HG02623 (cell line): ENCODE results near the gene CNIH1.

ENCODE experiments used
- ATAC-seq: cut with Tn5 transposase; IDR thresholded peaks from one replicate; pipeline ENCODE4 v1.9.1; 2021; ENCODE audit warnings: moderate library complexity; ENCODE audit not compliant: unreplicated experiment

CNIH1 gene

DNA sequence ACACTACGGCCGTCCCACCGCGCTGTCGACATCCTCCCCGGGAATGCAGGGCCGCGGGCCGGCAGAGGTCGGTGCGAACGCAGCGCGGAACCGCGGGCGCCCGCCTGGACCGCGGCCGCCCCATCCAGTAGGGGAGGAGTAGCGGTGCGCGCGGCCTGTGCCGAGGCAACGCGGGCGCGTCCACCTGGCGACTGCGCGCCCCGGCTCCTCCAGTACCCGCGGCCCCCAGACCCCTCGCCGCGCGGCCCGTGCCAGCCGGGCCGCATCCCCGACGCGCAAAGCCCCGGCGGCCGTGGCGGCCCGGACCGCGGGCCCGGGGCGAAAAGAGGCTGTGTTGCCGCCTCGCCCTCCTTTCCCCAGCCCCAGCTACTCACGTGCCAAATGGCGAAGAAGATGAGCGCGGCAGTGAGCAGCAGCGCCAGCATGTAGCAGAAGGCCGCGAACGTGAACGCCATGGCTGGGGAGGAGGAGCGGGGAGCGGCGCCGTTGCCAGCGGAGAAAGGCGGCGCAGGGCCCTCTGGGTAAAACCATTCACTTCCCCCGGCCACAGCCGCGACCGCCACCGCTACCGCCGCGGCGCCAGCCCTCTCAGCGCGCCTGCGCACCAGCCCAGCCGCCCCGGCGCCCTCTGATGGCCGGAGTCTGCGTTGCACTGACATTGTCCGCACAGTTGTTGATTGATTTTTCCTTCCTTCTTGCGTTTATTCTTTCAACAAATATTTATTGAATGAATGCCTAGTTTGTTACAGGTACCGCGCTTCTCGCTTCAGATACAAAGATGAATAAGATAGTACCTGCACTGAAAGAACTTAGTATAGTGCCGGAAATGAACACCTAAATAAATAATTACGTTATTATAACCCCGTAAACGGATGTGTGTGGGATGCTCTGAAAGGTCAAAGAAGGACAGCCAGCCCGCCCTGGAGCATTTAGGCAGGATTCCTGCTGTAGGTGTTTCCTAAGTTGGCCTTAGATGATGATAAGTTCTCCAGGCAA is at the start of gene CNIH1:
TSS of gene CNIH1 (minus strand) at position 502 of the 996 bp plus-strand sequence. CDS start at position 455, 47 bp downstream.
- ATAC-seq = peak; percentile 91

DNA sequence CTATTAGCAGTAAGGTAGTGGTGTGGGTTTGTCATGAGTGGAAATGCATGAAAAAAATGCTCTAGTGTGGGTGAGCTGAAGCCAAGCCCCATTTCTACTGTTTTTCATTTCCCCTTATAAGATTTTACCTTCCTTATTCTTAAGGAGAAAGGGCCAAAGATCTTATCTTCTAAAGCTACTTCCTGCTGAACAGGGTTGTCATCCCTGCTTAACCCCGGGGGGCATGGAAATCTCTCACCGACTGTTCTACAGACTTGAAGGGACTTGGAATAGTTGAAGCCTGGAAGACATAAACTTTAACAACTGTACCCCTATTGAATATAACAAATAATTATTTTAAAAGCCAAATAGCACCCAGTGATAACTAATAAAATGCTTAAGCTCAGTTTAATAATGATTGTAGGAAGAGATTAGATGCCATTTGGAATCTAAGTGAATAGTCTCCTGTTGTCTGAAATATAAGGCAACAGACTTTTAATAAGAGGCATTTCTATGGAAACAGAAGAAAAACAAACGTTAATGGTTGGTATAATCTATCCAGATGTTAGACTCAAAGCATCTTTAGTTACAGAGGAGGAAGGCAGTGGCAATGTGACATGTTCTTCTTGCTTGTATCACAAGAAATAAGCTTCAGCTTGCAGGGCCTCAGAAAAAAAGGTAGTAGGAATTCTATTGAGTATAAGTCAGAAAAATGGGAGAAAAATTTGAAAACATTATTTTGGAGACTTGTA is 49.4 kb upstream of the CNIH1 start:
- no peak for ATAC-seq

DNA sequence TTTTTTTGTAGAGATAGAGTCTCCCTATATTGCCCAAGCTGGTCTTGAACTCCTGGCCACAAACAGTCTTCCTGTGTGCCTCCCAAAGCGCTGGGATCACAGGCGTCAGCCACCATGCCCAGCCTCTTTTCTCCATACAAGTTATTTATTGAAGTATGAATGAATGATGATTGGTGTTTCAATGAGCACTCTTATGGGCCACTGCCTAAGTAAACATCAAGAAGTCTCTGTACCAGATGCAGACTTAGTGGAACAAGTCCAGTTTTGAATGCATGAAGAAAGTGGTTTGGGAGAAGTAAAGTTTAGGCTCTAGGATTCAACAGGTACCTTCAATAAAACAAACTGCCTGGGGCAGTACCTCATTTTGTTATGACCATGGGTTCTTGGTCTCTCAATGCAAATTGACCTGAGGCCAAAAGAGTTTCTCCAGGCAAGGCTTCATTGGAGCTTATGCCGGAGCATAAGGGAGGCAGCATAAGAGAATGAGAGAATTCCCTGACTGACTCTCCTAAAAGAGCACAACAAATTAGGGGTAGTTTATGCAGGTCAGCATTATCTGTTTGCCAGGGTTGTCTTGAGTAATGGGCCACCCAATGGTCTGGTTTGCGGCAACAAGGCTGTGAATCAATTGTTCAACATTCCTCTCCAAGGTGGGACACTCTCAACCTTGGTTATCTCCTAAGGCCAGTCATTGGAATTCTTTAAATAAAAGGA is 48.7 kb upstream of the CNIH1 start:
- ATAC-seq = no peak

GRCh38 chr14:54489318-54489683 is 48.1 kb upstream of the CNIH1 start:
- ATAC-seq = no peak

GRCh38 chr14:54488646-54489317 is 47.6 kb upstream of the CNIH1 start, which contains the start of gene GMFB:
TSS of gene GMFB (minus strand) at chr14:54488980. CDS start at chr14:54488927, 53 bp downstream.
- peak; percentile 91 for ATAC-seq

DNA sequence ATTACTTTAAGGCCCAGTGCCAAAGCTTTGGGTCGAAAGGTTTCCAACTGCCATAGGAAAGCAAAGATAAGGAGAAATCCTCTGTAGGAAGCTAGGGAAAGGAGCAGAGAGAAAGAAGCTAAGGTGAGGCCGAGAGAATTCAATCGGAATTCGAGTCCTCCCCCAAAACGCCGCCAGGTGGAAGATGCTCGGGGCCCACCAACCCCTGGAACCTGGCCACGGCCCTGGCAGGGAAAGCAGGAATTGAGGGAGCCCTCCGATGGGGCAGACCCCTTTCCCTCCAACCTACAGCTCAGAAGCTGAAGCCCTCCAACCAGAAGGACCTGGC is 47.1 kb upstream of the CNIH1 start:
- ATAC-seq = peak; percentile 12

DNA sequence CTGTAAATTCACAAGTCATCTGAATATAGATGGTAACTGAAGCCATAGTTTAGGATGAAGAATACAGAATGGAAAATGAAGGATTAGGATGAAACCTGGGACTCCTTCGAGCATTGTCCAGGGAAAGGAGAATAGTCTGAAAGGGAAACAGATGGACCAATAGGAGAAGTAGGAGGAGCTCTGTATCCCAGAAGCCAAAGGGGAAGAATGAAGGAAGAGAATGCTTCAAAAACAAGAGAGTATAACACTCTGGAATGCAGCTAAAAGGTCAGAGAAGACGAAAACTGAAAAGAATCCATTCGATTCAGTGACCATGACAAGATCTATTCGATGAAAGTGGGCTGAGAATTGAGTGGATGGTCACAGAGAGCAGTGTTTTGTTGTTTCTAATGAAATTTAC is 46.6 kb upstream of the CNIH1 start:
- no peak for ATAC-seq

GRCh38 chr14:54486685-54487084 is 45.5 kb upstream of the CNIH1 start:
- no peak for ATAC-seq

- ATAC-seq = no peak
Measured at GRCh38 chr14:54483846-54484245, 42.7 kb upstream of the CNIH1 start.

DNA sequence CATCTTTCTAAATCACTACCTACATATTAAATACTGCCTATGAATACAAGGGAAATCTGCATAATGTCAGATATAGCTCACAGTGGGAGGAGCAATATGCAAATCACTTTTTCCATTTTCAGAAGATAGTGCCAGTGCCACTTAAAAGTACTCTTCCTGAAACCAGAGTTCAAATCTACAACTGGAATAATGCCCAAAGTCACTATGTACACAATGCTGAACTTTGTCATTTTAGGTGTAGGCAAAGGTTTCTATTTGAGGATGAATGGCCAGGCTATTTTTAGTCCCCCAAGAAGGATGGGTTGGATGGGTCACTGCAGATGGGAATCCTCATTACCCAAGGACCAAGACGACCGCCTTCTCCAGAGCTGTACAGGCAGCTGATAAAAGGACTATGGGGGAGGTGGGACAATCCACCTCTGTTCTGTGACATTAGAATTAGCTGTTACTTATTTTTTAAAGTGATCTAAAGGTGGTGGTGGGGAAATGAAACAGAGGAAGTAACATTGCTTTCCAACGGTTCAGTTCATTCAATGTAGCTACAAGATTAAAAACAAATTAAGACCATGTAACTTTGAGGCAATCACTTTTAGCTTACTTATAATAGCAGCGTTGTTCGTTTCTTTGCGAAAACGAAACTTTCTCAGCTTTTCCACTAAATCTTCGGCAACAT is 42.0 kb upstream of the CNIH1 start:
- no peak for ATAC-seq

DNA sequence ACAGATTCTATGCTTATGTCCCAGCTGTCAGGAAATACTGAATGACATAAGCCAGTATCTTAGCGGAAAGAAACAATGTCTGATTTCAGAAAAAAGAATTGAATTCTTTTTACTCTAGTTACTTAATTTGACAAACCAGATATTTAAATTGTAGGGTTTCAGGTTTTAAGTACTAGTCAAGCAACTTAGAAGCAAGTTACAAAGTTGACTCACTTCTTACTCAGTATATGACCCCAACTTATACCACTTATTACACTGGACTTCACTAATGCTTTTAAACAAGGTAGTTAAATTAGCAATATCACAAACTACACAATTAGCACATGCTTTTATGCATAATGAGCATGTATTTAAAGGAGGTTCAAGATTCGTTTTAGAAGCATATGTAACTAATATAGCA is 40.5 kb upstream of the CNIH1 start:
- no peak for ATAC-seq

DNA sequence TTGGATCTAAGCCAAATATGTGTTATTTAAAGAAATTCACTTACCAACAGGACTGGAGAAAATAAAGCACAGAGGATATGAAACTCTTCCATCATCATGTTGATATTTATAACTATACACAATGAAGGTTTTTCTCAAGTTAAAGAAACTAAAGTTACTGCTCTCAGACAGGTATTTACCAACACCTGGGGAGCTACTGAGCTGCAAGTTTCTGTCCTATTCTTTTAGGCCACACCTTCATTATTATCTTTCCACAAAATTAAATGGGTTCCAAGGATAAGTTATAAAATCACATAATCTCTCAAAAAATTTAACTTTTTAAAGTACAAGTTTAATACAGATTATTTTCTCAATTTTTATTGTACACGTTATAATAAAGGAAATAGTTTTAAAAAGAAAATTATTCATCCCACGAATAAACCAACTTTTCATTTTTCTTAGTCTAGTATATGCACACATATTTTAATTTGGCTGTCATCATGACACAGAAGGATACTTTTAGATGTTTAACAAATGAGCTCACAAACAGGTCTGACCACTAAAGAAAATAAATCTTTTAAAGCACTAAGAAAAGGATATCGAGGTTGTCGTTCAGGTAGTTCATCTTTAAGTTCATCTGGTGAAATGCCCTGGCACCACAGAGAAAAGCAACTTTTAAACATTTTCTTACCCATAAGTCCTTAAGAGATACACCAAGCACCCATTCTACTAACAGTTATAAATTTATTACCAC is 39.8 kb upstream of the CNIH1 start:
- no peak for ATAC-seq

GRCh38 chr14:54478636-54479215 is 37.6 kb upstream of the CNIH1 start:
- ATAC-seq = no peak

GRCh38 chr14:54475911-54476310 is 34.7 kb upstream of the CNIH1 start:
- no peak for ATAC-seq

GRCh38 chr14:54475187-54475899 is 34.2 kb upstream of the CNIH1 start:
- ATAC-seq = no peak

DNA sequence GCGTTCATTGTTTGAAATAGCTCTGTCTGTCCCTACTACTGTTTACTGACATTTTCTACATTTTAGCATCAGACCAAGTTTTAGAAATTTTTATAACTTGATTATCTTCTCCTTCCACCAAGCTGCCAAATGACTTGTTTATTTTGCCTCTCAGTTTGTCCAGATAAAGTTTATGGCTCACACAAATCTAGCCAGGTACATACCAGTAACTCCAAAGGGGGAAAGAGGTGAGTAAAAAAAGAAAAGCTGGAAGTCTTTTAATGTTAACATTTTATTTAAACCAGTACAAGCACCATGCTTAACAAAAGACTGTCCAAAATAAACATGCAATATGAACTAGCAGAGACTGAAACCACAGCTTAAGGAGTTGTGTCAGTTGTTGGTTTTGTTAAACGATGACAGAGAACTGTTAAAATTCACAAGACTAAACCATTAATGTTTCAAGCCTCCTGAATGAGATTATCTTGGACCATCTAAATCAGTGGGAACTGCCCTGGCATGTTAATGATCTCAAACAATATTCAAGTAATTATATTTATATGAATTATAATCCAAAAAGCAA is 33.1 kb upstream of the CNIH1 start:
- ATAC-seq = no peak

GRCh38 chr14:54472315-54472714 is 31.1 kb upstream of the CNIH1 start:
- ATAC-seq = no peak

GRCh38 chr14:54471641-54472040 is 30.5 kb upstream of the CNIH1 start:
- ATAC-seq = no peak
